IMR-90 (cell line): ENCODE data around the gene KCTD8. TPM values are rescaled to one million over a fixed set of nuclear protein-coding genes. Genes with fewer than 3 reads are reported as not detected.

Source experiments
- ATAC-seq: fragments of 200-7000 bp; cut with Tn5 transposase; 2 replicates; pipeline ENCODE4 v1.9.1; 2020; ENCODE audit warnings: low read depth, mild to moderate bottlenecking, moderate library complexity
- BruUV-seq: library from RNA; stranded (reverse); fragments of 400-500 nt; replicated peaks from 2 replicates; lab custom pipeline; 2021; lab: Mats Ljungman, UMichigan
- CTCF ChIA-PET: fragments of 300-600 bp; formaldehyde crosslinking; extraction: SDS; loops from one replicate; lab custom pipeline; 2021; ENCODE audit warnings: antibody characterized with exemption; lab: Yijun Ruan, JAX
- POLR2A ChIA-PET: fragments of 300-600 bp; sonication (Branson Sonifier 250); formaldehyde crosslinking; loops from one replicate; lab custom pipeline; 2022; ENCODE audit warnings: antibody characterized with exemption; ENCODE audit not compliant: unreplicated experiment; lab: Charles Lee
- DNase-seq: peaks from one replicate; pipeline ENCODE4 v3.0.0; 2013
- H2AFZ ChIP-seq: replicated peaks from 2 replicates; pipeline ENCODE3; 2013; ENCODE audit warnings: low read length, mild to moderate bottlenecking; ENCODE audit not compliant: poor library complexity
- H2AK5ac ChIP-seq: 2 replicates; pipeline ENCODE4 v1.6.1; 2013; ENCODE audit warnings: low read depth, low read length, inconsistent platforms
- H2AK9ac ChIP-seq: replicated peaks from 2 replicates; pipeline ENCODE3; 2013; ENCODE audit warnings: mild to moderate bottlenecking, low read depth, low read length, moderate library complexity; ENCODE audit not compliant: poor library complexity
- H2BK120ac ChIP-seq: 2 replicates; pipeline ENCODE4 v1.6.1; 2013; ENCODE audit warnings: low read depth, low read length, inconsistent platforms
- H2BK15ac ChIP-seq: 3 replicates; pipeline ENCODE4 v1.6.1; 2013; ENCODE audit warnings: low read depth, low read length, inconsistent platforms
- H2BK20ac ChIP-seq: 2 replicates; pipeline ENCODE4 v1.6.1; 2013; ENCODE audit warnings: low read depth, mild to moderate bottlenecking, inconsistent platforms, low read length, moderate library complexity
- H2BK5ac ChIP-seq: 2 replicates; pipeline ENCODE4 v1.6.1; 2013; ENCODE audit warnings: mild to moderate bottlenecking, low read depth, low read length, inconsistent platforms; ENCODE audit not compliant: poor library complexity, severe bottlenecking
- H3K14ac ChIP-seq: replicated peaks from 2 replicates; pipeline ENCODE4 v1.6.1; 2013; ENCODE audit warnings: low read depth, low read length, inconsistent platforms
- H3K18ac ChIP-seq: 2 replicates; pipeline ENCODE4 v1.6.1; 2013; ENCODE audit warnings: low read depth, low read length, control low read depth
- H3K23ac ChIP-seq: 2 replicates; pipeline ENCODE4 v1.6.1; 2013; ENCODE audit warnings: low read depth, low read length, inconsistent platforms
- H3K27ac ChIP-seq: 2 replicates; pipeline ENCODE4 v1.5.1; 2013; ENCODE audit warnings: mild to moderate bottlenecking, control low read depth, low read length; ENCODE audit not compliant: insufficient read depth
- H3K27me3 ChIP-seq: 2 replicates; pipeline ENCODE4 v1.6.1; 2013; ENCODE audit warnings: low read length; ENCODE audit not compliant: control insufficient read depth, insufficient read depth
- H3K36me3 ChIP-seq: 2 replicates; pipeline ENCODE4 v1.6.1; 2013; ENCODE audit warnings: low read length, mixed read lengths; ENCODE audit not compliant: control insufficient read depth, insufficient read depth
- H3K4ac ChIP-seq: 2 replicates; pipeline ENCODE4 v1.6.1; 2013; ENCODE audit warnings: low read depth, low read length, inconsistent platforms
- H3K4me1 ChIP-seq: 2 replicates; pipeline ENCODE4 v1.6.1; 2013; ENCODE audit warnings: low read length, mixed read lengths; ENCODE audit not compliant: control insufficient read depth, insufficient read depth
- H3K4me2 ChIP-seq: 2 replicates; pipeline ENCODE4 v1.6.1; 2013; ENCODE audit warnings: low read depth, mild to moderate bottlenecking, control low read depth, low read length, moderate library complexity
- H3K4me3 ChIP-seq: 2 replicates; pipeline ENCODE4 v1.5.1; 2013; ENCODE audit warnings: low read depth, mild to moderate bottlenecking, control low read depth, low read length, moderate library complexity; ENCODE audit not compliant: insufficient read depth
- H3K56ac ChIP-seq: 2 replicates; pipeline ENCODE4 v1.6.1; 2013; ENCODE audit warnings: low read length, inconsistent platforms; ENCODE audit not compliant: insufficient read depth; ENCODE audit errors: extremely low read depth
- H3K79me1 ChIP-seq, 2 experiments: 2 replicates each; pipeline ENCODE4 v1.6.1; 2013; ENCODE audit warnings: low read length in 2 of 2, inconsistent platforms in 1 of 2, low read depth in 1 of 2
- H3K9ac ChIP-seq: 2 replicates; pipeline ENCODE4 v1.6.1; 2013; ENCODE audit warnings: low read depth, low read length, control low read depth
- H3K9me1 ChIP-seq: 2 replicates; pipeline ENCODE4 v1.6.1; 2013; ENCODE audit warnings: low read length, inconsistent platforms; ENCODE audit not compliant: insufficient read depth
- H3K9me3 ChIP-seq: 2 replicates; pipeline ENCODE4 v1.6.1; 2013; ENCODE audit warnings: low read length; ENCODE audit not compliant: control insufficient read depth, insufficient read depth
- H4K20me1 ChIP-seq: 2 replicates; pipeline ENCODE4 v1.6.1; 2013; ENCODE audit warnings: low read length, inconsistent platforms; ENCODE audit not compliant: insufficient read depth
- H4K5ac ChIP-seq: 2 replicates; pipeline ENCODE4 v1.6.1; 2013; ENCODE audit warnings: mild to moderate bottlenecking, low read depth, low read length, control low read depth
- H4K8ac ChIP-seq, 2 experiments: 2 replicates each; pipeline ENCODE4 v1.6.1; 2013; ENCODE audit warnings: low read depth in 2 of 2, low read length in 2 of 2, control low read depth in 1 of 2, inconsistent platforms in 1 of 2
- H4K91ac ChIP-seq: 2 replicates; pipeline ENCODE4 v1.6.1; 2013; ENCODE audit warnings: low read depth, low read length, inconsistent platforms; ENCODE audit not compliant: insufficient read depth
- MXI1 ChIP-seq: IDR thresholded peaks from 2 replicates; pipeline ENCODE4 v1.6.1; 2012; ENCODE audit warnings: low read depth, mild to moderate bottlenecking, low read length, moderate library complexity, borderline replicate concordance
- NFE2L2 ChIP-seq: fragments of 150-350 bp; IDR thresholded peaks from 2 replicates; pipeline ENCODE4 v1.6.1; 2016; ENCODE audit warnings: low read depth, mild to moderate bottlenecking, low read length
- RCOR1 ChIP-seq: IDR thresholded peaks from 2 replicates; pipeline ENCODE4 v1.6.1; 2012; ENCODE audit warnings: mild to moderate bottlenecking, low read length, improper control_type of control experiment; ENCODE audit not compliant: insufficient replicate concordance
- dilution Hi-C: fragments of 300-500 bp; cut with HindIII; formaldehyde crosslinking; loops from one replicate; pipeline ENCODE4 v1.14.3; 2018; ENCODE audit warnings: low sequenced_read_pairs; ENCODE audit not compliant: unreplicated experiment
- in situ Hi-C: fragments of 300-500 bp; cut with MboI; formaldehyde crosslinking; loops from 3 replicates; pipeline ENCODE4 v1.14.3; 2019; ENCODE audit warnings: low sequenced_read_pairs, inconsistent platforms, mixed read lengths
- intact Hi-C: fragments of 100-400 bp; cut with micrococcal nuclease; formaldehyde crosslinking; loops from 2 replicates; pipeline ENCODE4 v1.10.0; 2022
- polyA plus RNA-seq, 3 experiments: library from polyadenylated mRNA; depleted of rRNA; stranded (reverse); fragments of >200 nt; gene quantifications; 2 replicates each; pipeline ENCODE4 v1.2.3, GENCODE V29; 2012; ENCODE audit warnings: low replicate concordance in 1 of 3
- total RNA-seq: library from RNA; depleted of rRNA; stranded (reverse); fragments of >200 nt; gene quantifications from 2 replicates; pipeline ENCODE4 v1.2.3, GENCODE V29; 2012
- TF ChIP-seq, protein P1 (sequence below): fragments of 150-350 bp; IDR thresholded peaks from 2 replicates; pipeline ENCODE4 v1.6.1; 2016; ENCODE audit warnings: low read depth, mild to moderate bottlenecking, low read length, moderate library complexity, borderline replicate concordance
- TF ChIP-seq, protein P2 (sequence below): fragments of 150-350 bp; IDR thresholded peaks from 2 replicates; pipeline ENCODE4 v1.6.1; 2017; ENCODE audit warnings: mild to moderate bottlenecking, antibody characterized with exemption, low read length, low read depth
- TF ChIP-seq, protein P3 (sequence below): conservative IDR thresholded peaks from 2 replicates; pipeline ENCODE4 v1.5.1; 2012; ENCODE audit warnings: mild to moderate bottlenecking, low read depth, low read length, improper control_type of control experiment

KCTD8 gene
- total and polyA plus RNA-seq, 2 of the 4 experiments (the other 2 are of a cell fraction) = 0.03 TPM; not detected in 1

DNA sequence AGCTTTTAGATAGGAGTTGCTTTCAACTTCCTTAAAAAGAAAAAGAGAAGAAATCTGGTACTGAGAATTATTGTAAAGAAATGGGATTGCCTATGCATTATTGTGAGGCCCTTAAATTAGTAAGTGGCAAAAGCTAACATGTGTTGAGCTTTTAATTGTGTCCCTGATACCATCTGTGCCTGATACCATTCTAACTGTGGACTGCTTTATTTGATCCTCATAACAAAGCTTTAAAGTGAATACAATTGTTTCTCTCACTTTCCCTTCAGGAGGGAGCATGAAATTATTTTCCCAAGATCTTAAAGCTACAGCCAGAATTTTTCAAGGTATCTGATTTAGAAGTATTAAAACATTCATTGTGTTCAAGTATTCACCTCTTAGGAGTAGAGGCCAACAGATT lies 9.9 kb downstream of the KCTD8 start:
- Histone ChIP-seq H4K20me1 (no peaks in the 10 kb centered on the region), H3K18ac (no peak overlapping the region), H3K79me1 (no peaks in the 10 kb centered on the region), H3K9me3 (no peaks in the 10 kb centered on the region), H3K23ac (no peak overlapping the region), H3K56ac (no peak overlapping the region), H3K4me1 (no peaks in the 10 kb centered on the region), H4K91ac (no peak overlapping the region), H4K8ac (no peak overlapping the region), H3K4ac (no peak overlapping the region), H2BK15ac (no peak overlapping the region), H3K27me3 (no peaks in the 10 kb centered on the region), H3K36me3 (no peaks in the 10 kb centered on the region), H4K5ac (no peak overlapping the region), H2AK5ac (no peak overlapping the region), H2BK20ac (no peak overlapping the region), H2AK9ac (no peak overlapping the region), H3K4me2 (no peak overlapping the region), H3K27ac (no peak overlapping the region), H2BK120ac (no peak overlapping the region), H3K9me1 (no peaks in the 10 kb centered on the region), H3K14ac (no peak overlapping the region), H3K4me3 (no peak overlapping the region), H2AFZ (no peak overlapping the region), H2BK5ac (no peak overlapping the region), H3K9ac (no peak overlapping the region)
- ChIA-PET POLR2A (no interaction called here), CTCF (interaction anchor here (0.6 kb wide), 1 partner anchor 197 kb away, joined by 3 read pairs; no protein-coding TSS in a partner anchor)
- ATAC-seq (no peak), DNase-seq (no peak)
- no TSS peak for BruUV-seq
- intact Hi-C loops (no loop called here), in situ Hi-C loops (no loop called here), dilution Hi-C loops (no loop called here)
- TF ChIP-seq, protein P1, sequence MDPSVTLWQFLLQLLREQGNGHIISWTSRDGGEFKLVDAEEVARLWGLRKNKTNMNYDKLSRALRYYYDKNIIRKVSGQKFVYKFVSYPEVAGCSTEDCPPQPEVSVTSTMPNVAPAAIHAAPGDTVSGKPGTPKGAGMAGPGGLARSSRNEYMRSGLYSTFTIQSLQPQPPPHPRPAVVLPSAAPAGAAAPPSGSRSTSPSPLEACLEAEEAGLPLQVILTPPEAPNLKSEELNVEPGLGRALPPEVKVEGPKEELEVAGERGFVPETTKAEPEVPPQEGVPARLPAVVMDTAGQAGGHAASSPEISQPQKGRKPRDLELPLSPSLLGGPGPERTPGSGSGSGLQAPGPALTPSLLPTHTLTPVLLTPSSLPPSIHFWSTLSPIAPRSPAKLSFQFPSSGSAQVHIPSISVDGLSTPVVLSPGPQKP = no peak
- TF ChIP-seq, protein P2, sequence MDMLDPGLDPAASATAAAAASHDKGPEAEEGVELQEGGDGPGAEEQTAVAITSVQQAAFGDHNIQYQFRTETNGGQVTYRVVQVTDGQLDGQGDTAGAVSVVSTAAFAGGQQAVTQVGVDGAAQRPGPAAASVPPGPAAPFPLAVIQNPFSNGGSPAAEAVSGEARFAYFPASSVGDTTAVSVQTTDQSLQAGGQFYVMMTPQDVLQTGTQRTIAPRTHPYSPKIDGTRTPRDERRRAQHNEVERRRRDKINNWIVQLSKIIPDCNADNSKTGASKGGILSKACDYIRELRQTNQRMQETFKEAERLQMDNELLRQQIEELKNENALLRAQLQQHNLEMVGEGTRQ = no peak
- TF ChIP-seq, protein P3, sequence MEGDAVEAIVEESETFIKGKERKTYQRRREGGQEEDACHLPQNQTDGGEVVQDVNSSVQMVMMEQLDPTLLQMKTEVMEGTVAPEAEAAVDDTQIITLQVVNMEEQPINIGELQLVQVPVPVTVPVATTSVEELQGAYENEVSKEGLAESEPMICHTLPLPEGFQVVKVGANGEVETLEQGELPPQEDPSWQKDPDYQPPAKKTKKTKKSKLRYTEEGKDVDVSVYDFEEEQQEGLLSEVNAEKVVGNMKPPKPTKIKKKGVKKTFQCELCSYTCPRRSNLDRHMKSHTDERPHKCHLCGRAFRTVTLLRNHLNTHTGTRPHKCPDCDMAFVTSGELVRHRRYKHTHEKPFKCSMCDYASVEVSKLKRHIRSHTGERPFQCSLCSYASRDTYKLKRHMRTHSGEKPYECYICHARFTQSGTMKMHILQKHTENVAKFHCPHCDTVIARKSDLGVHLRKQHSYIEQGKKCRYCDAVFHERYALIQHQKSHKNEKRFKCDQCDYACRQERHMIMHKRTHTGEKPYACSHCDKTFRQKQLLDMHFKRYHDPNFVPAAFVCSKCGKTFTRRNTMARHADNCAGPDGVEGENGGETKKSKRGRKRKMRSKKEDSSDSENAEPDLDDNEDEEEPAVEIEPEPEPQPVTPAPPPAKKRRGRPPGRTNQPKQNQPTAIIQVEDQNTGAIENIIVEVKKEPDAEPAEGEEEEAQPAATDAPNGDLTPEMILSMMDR = no peak
- no peak for TF ChIP-seq MXI1
- no peak for TF ChIP-seq NFE2L2
- no peak for TF ChIP-seq RCOR1
